Retinal pigment epithelial cell (primary cell): ENCODE measurements around the gene NT5C2.

ENCODE experiments used
- DNase-seq: peaks from one replicate; pipeline ENCODE4 v3.0.0-alpha.2; 2010; ENCODE audit warnings: low read depth
- H3K4me3 ChIP-seq: 2 replicates; pipeline ENCODE4 v1.5.1; 2011; ENCODE audit warnings: mild to moderate bottlenecking, low read length, control low read depth, moderate library complexity
- TF ChIP-seq, protein P1 (sequence below): conservative IDR thresholded peaks from 2 replicates; pipeline ENCODE4 v1.5.1; 2011; ENCODE audit warnings: low read depth, low read length, control low read depth, inconsistent platforms

NT5C2 gene

GRCh38 chr10:103193107-103193819 is at the start of gene NT5C2:
TSS of gene NT5C2 (minus strand) at chr10:103193272. CDS start at chr10:103174958, 18,314 bp downstream.
- TF ChIP-seq, protein P1, sequence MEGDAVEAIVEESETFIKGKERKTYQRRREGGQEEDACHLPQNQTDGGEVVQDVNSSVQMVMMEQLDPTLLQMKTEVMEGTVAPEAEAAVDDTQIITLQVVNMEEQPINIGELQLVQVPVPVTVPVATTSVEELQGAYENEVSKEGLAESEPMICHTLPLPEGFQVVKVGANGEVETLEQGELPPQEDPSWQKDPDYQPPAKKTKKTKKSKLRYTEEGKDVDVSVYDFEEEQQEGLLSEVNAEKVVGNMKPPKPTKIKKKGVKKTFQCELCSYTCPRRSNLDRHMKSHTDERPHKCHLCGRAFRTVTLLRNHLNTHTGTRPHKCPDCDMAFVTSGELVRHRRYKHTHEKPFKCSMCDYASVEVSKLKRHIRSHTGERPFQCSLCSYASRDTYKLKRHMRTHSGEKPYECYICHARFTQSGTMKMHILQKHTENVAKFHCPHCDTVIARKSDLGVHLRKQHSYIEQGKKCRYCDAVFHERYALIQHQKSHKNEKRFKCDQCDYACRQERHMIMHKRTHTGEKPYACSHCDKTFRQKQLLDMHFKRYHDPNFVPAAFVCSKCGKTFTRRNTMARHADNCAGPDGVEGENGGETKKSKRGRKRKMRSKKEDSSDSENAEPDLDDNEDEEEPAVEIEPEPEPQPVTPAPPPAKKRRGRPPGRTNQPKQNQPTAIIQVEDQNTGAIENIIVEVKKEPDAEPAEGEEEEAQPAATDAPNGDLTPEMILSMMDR: no peak
- peak within 1 kb of the TSS; percentile 91 for H3K4me3 ChIP-seq
- peak; percentile 16 for DNase-seq

GRCh38 chr10:103241262-103242011 is 48.4 kb upstream of the NT5C2 start:
- peak; percentile 37 for DNase-seq
- no peak overlapping the region for H3K4me3 ChIP-seq
- TF ChIP-seq, protein P1: no peak

GRCh38 chr10:103238506-103239252 is 45.6 kb upstream of the NT5C2 start:
- peak; percentile 63 for DNase-seq
- TF ChIP-seq, protein P1: peak; percentile 51
- H3K4me3 ChIP-seq: no peak overlapping the region

- TF ChIP-seq, protein P1: no peak
- no peak for DNase-seq
- H3K4me3 ChIP-seq: no peak overlapping the region
Measured at GRCh38 chr10:103235775-103236174, 42.7 kb upstream of the NT5C2 start.

DNA sequence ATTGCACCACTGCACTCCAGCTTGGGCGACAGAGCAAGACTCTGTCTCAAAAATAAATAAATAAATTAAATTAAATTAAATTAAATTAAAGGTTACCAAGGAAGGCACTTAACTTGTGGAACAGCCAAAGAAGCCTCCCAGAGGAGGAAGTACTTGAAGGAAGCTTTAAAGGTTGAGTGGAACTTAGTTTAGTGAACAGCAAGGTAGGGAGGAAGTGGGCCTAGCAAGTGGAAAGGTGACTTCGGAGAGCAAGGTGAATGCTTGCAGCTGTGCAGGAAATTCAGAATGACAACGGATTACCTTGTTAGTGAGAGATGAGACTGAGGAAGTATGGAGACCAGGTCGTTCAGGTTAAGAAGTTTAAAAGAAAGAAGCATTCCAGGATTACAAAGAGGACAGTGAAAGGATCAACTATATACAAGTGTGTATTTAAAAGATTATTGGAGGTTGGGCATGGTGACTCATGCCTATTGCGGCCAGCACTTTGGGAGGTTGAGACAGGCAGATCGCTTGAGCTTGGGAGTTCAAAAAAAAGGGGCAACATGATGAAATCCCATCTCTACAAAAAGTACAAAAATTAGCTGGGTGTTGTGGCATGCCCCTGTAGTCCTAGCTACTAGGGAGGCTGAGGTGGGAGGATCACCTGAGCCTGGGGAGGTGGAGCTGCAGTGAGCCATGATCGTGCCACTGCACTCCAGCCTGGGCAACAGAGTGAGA is 39.9 kb upstream of the NT5C2 start:
- H3K4me3 ChIP-seq: no peak overlapping the region
- TF ChIP-seq, protein P1: no peak
- DNase-seq: no peak

- no peak overlapping the region for H3K4me3 ChIP-seq
- no peak for DNase-seq
- TF ChIP-seq, protein P1: no peak
Measured at GRCh38 chr10:103232131-103232673, 39.1 kb upstream of the NT5C2 start.
